Measurements from ENCODE around the gene FGL2.
"Not testable (repeated sequence)": the region's sequence is repeated elsewhere in the genome, so short reads cannot be mapped to it uniquely, and the experiment has no call there.

DNA sequence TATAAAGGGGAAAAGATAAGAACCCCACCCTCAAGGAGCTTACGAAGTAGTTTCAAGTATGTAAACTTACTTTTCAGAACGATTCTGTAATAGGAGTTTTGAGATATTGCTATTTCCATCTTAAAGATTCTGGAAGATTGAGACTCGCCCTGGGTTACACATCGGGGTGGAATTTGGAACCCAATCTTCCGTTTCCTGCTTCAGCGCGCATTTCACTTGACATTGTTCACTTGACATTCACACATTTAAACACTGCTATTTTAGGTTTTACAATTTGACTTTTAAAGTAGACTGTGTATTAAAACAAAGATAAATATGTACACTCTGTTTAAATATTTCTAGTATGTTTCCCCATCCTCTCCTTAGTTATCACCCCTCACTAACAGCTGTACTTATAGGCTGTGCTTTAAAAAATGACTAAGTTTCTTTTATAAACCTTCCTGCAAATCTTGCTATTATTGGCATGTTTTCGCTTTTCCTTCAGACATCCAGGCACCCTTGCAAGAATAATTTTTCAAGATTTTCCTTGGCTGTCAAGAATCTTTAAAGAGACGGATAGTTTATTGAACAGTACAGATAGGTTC is 22.2 kb downstream of the FGL2 start:
- TF ChIP-seq, protein P1, sequence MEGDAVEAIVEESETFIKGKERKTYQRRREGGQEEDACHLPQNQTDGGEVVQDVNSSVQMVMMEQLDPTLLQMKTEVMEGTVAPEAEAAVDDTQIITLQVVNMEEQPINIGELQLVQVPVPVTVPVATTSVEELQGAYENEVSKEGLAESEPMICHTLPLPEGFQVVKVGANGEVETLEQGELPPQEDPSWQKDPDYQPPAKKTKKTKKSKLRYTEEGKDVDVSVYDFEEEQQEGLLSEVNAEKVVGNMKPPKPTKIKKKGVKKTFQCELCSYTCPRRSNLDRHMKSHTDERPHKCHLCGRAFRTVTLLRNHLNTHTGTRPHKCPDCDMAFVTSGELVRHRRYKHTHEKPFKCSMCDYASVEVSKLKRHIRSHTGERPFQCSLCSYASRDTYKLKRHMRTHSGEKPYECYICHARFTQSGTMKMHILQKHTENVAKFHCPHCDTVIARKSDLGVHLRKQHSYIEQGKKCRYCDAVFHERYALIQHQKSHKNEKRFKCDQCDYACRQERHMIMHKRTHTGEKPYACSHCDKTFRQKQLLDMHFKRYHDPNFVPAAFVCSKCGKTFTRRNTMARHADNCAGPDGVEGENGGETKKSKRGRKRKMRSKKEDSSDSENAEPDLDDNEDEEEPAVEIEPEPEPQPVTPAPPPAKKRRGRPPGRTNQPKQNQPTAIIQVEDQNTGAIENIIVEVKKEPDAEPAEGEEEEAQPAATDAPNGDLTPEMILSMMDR (IDR thresholded peaks at IDR 0.05) = not testable (repeated sequence)
- TF ChIP-seq POLR2A (IDR thresholded peaks at IDR 0.05) = not testable (repeated sequence)

Data from testis (tissue), 2 donors.